ENCODE results near the gene BCOR.

- TF ChIP-seq CTCF (IDR thresholded peaks at IDR 0.05) = no peak
- no peak for TF ChIP-seq POLR2A (IDR thresholded peaks at IDR 0.05)
Measured at GRCh38 chrX:40092808-40093435, 4.8 kb downstream of the BCOR start.

All from breast epithelium (tissue), 3 donors.